HG02970 (cell line): ENCODE results near the gene CCDC182.

ENCODE experiments used
- ATAC-seq: cut with Tn5 transposase; IDR thresholded peaks from one replicate; pipeline ENCODE4 v1.9.1; 2021; ENCODE audit warnings: mild to moderate bottlenecking, moderate library complexity, moderate number of reproducible peaks; ENCODE audit not compliant: unreplicated experiment, low FRiP score

Gene CCDC182

DNA sequence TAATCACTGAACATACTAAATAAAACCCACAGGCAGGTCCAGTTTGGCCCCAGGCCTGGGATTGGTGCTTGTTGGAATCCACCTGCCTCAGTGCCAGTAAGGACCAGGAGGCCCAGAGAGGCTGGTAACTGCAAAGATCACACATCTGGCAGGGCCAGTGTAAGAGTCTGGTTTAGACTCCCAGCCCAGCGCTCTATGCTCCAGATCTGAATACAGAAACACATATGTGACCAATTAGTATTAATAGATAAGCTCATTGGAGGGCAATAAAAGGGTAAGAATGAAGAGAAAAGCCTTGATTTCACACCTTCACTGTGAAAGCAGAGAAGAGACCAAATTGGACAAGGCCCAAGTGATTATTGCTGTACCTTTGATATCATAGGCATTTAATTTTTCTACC is 13.6 kb upstream of the CCDC182 start:
- ATAC-seq = no peak

DNA sequence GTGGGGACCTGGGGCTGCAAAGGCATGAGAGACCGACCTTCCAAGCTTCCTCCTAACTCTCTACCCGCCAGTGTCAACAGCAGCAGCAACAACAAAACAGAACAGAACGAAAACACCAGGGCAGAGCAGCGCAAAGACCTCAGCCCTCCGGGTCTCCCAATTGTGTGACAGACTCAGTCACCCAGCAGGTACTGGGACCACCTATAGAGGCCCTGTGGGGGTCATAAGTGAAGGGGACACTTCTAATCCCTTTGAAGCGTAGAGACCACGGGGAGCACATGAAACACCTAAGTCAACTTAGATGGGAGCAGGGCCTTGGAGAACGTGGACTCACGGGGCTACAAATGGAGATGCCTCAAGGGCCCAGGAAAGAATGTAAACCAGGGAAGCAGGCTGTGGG is 12.6 kb upstream of the CCDC182 start:
- ATAC-seq = no peak

DNA sequence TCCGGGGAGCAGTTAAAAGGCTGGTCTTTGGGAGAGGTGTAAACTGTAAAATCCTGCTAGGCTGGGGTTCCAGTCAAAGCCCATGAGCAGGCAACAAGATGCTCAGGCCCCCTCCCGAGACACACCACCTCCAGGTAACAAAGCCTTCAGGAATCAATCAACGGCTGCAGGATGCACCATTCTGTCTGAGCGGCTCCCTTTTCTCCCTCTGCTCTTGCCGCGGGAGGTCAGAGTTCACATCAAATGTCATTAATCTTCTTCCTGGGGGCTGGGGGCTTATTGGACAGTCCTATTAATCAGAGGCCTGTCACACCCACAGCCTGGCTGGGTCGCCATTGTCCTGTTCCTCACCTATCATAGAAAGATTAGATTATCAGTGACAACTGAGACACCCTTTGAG is 11.9 kb upstream of the CCDC182 start:
- ATAC-seq = no peak

DNA sequence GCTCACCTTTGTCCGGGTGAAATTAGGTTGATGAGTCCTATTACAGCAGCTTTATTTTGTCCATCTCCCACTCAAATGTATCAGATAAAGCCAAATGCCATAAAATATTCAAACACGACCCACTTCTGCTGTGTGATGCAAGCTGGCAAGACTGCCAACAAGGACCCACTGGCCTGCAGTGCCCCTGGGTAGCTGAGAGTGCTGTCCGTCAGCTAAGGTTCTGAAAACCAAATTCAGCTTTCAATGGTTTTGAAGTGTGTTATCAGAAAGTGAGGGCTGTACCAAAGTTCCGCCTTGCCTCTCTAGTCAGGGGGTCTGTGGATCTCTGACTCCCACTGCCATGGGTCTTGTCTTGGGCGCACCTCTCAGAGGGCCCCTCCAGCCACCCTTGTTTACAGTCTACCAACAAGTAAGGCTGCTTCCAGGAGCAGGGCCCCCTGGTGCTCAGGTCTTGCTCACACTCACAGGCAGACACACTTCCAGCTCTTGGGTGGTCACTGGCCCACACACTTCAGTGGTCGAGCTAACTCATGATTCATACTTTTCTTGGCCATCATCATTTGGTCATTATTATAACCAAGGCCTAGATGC is 10.5 kb upstream of the CCDC182 start:
- ATAC-seq = no peak

DNA sequence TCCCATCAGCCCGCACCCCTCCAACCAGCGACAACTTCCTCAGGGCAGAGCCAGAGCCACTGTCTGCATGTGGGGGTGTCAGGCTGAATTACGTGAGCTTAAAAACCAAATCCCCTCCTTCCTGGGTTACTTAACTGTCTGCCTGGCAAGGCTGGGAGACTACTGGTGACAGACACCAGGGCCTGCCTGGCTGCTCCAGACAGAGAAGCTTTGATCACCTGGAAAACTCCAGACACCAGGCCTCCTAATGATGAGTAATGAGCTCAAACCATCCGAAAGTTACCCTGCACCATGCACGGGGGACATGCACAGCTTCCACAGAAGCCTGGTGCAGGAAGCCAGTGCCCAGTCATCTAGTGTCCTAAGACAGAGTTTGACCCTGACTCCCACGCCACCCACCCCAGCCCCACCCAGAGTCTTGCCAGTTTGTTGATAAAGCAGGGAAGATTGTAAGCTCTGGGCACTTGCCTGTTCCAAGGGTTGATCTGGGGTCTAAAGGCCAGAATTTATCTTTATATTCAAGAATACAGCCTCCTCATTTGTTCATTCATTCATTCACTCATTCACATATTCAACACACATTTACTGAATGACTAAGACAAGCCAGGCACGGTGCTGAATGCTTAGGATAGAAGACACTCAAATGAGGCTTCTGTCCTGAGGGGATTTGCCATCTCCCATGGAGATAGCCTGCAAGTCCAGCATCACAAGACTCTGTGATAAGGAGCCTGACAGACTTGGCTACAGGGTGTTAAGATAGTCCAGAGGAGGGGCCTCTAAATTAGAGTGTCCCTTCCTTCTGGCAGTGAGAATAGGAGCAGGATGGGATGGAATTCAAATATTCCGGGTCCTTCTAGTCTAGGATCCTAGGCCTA is 7.2 kb upstream of the CCDC182 start:
- ATAC-seq = no peak

DNA sequence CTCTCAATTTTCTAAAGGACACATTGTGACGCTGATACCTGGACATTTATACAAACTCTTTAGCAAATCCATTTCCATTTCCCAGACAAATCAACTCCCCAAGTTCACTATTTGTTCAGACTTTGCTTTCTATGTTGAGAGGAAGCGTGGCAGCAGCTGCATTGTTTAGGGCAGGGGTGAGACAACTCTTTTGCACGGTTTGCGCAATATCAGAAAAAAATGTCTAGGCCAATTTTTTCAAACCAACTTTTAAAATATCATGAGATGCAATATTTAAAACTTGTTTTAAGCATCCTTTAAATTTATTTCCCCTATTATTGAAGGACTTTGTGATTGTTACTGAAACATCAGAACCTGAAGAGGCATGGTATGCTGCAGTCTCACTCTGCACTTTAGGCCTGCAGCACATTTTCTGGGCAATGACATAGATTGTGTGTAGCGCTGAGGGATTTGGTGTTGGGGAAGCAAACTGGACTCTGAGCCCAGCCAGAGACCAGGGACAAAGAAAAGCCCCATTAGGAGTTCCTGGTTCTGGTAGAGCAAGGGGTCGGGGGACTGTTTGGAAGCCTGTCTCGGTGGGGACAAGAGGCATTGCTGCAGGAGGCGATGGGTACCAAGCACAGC is 6.4 kb upstream of the CCDC182 start:
- ATAC-seq = no peak

DNA sequence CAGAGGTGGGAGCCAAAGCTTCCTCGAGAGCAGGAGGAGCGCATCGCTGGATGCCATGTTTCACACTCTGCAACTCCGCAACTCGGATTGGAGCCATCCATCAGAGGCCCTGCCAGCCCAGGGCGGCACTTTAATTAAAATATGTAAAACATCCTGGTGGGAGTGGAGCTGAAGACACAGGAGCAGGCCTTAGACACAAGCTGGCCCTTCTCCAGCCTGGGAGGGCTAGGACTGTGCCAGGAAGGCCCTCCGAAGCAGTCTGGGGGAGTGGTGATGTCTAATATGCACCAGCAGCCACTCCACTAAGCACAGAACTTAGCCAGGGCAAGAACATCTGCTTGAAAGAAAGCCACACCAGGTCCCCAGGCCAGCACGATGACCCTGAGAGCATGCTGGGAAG is 5.8 kb upstream of the CCDC182 start:
- no peak for ATAC-seq

DNA sequence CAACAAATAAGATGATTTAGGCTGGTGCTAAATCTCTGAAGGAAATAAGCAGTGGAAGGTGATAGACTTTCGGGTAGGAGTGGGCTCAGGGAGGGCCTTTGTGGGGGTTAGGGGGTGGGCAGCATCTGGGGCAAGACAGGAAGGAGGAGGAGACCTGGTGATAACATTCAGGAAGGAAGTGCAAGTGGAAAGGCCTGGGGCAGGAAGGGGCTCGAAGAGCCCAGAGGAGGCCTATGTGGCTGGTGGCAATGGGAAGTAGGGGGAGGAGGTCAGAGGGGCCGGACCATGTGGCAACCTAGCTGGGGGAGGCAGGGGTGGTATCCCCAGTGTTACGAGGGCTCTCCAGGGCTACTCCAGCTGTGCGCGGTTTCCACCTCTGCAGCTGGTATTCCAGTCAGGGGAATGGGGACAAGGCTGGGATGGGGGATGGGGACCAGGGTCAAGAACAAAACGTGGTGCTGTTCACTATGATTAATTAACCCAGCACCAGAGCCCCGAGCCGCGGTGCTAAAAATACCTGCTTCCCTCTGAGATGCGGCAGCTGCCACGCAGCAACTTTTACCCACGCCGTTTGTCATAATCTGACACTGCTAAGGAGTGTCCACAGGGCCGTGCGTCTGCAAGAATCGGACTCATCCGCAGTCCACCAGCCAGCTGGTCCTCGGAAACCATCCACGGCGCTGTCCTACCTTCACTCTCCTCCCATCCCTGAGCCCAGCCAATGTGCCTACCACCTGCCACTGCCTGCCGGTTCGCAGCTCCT is 5.2 kb upstream of the CCDC182 start:
- no peak for ATAC-seq

DNA sequence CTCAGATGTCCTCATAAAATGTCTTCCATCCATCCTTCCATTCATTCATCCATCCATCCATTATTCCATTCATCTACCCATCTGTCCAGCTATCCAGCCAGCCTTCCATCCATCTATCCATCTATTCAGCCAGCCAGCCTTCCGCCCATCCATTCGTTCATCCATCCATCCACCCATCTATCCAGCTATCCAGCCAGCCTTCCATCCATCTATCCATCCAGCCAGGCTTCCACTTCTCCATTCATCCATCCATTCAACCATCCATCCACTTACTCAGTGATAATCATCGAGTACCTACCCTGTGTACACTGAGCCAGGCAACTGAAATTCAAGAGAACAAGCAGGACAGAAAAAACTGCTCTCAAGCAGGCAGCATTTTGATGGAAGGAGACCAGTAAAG is 4.6 kb upstream of the CCDC182 start:
- no peak for ATAC-seq

DNA sequence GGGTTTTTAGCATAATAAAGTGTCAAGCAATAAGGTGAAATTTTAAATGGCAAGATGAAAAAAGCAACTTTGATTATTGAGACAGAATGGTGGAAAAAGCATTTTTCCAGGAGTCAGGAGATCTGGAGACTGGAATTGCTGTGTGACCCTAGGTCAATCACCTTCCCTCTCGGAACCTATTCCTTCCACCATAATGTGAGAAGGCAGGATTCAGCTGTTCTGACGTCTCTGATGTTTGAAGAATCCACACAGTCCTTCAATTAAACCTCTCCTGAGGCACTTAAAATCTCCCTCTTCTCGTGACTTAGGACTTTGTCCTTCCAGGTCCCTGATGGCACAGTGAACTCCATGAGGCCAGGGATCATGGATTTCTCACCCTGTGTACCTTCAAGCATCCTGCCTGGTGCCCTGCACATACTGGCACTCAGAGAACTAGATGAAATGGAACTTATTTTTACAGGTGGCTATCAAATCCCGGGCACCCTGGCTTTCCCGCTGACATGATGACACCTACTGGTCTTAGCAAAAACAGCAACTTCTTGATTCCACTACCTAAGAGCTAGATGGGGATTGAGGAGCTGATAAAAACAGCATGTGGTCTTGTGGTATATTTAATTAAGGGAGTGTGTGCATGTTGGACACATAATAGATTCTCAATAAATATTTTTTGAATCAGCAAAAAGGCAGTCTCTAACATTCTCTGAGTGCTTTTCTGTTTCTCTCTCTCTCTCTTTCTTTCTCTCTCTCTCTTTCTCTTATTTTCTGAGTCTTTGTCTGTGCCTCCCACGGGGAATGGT is 2.3 kb upstream of the CCDC182 start:
- ATAC-seq = no peak

DNA sequence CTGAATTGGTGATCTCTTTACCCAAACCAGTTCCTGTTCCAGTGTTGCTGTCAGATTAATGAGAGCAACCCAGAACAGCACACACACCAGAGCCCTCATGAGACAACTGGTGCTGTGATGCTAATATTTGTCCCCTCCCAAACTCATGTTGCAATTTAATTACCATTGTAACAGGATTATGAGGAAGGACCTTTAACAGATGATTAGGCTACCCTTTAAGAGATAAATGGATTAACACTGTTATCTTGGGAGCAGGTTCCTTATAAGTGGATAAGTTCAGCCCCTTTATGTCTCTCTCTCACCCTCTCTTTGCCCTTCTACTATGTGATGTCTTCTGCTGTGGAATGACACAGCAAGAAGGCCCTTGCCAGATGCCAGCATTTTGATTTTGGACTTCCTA is 1.1 kb upstream of the CCDC182 start:
- no peak for ATAC-seq

DNA sequence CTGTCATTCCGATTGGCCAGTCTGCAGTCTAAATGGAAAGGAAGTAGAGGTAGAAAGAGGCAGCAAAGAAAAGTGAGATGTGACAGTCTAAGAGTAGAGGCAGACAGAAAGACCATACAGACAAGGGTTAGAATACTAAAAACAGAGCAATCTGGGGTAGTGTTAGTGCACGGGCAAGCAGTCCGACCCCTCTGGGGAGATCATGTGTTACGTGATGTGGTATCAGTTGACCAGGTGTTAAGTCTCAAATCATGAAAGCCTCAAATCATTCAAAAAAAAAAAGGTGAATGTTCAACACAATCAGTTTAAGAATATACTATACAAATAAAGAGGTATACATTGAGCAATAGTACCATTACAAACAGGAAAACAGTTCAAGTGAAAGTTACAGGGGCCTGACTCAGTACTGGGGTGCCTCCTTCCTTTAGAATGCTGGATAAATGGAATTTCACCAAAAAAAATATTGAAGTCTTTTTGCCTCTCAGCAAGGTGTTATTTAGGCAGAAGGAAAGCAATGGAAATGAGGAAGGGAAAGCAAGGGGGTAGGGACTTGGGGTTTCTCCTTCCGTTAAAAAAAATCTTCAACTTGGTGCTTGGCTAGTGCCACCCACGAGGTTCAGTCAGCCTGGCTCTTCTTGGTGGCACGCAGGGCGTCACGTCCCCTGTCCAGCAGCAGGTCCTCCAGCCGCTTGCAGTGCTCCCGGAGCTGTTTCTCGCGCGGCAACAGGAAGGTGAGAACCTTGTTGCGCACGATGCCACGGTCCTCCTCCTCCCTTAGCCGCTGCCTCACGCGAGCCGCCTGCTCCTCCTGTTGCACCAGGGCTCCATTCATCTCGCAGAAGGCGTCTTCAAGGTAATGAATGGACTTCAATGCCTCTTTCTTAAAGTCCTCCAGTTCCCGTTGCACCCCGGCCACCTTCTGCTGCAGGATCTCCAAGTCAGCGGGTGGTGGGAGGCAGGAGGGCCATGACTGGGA is 616 bp downstream of the CCDC182 start:
- no peak for ATAC-seq

DNA sequence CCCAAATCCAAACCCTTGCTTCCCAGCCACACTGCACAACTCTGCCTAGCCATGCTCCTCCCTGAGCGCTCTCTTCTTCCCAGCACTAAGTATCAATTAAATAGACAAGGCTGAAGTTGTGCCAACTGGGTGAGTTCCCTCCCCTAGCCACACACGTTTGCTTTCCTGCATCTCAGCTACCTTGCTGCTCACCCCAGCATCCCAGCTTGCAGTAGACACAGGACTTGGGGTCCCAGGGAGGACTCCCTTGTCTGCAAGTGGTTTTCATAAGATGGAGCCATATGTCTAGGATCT is 4.9 kb downstream of the CCDC182 start:
- no peak for ATAC-seq

DNA sequence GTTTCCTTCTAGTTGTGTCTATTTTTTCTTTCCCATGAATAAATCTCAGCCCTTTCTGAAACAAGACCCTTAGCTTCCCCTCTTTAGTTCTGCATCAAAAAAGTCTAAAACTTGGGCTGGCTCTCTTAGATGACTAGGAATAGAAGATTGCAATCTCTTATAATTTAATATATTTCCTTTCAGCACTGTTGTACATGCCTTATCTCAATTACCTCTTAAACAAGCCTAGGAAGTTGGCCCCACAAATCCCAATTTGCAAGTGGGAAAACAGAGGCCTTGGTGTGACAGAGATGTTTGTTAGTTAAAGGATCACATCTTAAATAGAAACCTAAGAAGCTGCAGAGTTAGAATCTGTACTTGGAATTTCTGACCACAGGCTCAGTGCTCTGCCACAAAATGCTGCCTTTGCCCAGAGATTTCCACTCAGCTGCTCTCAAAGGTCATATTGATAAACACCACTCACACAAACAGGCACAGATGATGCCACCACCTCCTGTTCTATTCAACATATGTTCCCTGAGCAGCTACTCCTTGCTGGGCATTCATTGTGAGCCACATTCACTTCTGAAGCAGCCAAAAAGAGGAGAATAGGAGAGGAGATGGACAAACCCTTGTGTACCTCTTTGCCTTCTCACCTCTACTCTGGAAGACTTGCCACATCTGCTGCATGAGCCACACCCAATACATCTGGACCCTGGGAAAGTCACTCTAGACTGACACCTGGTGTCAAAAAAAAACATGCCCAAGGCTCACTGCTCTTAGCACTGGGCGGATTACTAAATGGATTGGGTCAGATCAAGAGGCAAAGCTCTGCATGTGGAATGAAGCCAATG is 5.5 kb downstream of the CCDC182 start:
- no peak for ATAC-seq

DNA sequence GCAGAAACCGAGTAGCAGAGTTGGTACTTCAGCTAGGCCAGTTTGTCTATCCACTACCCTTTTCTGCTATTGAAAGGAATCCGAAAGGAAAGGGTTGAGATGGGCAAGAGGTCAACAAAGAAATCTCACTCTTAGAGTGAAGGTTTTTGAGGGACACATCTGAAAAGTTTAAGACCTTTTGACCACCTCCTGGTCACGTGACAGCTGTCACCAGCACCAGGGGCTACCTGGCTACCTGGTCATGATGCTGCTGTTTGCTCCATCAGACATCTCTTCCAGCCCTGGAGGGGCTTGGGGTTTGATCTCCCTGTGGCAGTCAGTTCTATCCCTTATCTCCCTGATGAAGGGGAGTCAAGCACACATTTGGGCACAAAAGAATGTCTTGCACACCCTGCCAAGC is 7.6 kb downstream of the CCDC182 start:
- ATAC-seq = no peak

DNA sequence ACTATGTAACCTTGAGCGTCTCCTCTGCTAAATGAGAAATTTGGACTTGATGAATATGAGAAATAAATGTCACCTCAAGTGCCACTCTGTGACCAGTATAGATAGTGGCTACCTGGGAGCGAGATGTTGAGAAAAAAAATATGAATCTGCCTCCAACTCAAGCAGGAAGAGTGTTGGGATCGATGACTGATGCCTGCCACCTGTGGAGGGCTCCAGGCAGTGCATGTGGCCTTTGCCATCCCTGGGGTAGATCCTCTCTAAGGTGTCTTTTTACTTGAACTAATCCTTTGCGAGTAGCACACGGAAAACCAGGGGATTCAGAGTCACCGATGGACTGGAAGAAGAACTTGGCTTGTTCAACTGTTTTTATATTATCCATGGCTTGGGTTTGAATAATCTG is 9.4 kb downstream of the CCDC182 start:
- no peak for ATAC-seq

DNA sequence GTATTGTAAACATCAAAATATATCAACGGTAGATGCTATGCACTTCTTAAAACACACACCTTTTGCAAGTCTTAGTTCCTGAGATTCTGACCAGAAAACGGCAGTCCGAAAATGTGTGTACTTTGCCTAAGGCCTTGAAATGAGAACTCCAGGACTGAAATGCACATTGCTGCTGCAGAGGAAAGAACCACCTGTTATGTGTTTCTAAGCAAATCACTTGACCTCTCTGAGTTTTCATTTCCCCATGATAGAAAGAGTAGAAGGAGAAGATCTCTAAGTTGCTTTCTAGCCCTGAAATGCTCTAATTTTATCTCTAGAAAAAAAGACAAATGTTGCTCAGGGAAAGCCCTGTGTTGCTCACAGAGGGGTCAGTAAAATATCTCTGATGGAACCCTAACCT is 9.9 kb downstream of the CCDC182 start:
- no peak for ATAC-seq

DNA sequence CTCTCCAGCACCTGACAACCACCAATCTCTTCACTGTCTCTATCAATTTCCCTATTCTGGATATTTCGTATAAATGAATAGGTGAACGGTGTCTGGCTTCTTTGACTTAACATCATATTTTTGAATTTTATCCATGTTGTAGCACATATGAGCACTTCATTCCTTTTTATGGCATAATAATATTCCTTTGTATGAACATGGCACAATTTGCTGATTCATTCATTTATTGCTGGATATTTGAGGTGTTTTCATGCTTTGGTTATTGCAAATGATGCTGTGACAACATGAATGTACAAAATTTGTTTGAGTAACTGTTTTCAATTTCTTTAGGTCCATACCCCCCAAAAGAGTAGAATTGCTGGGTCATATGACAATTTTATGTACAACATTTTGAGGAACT is 12.0 kb downstream of the CCDC182 start:
- no peak for ATAC-seq

DNA sequence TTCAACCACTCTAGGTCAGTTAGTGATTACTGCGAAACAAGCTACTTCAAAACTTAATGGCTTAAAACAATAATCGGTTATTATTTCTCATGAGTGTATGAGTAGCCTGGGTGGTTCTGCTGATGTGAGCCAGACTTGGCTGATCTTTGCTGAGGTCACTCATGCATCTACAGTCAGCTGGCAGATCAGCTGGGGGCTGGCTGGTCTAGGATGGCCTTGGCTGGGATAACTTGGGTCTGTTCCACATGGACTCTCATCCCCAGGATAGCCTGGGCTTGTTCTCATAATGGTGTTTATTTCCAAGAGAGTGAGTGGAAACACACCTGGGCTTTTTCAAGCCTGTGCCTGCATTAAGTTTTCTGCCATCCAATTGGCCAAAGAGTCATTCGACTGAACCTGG is 13.0 kb downstream of the CCDC182 start:
- ATAC-seq = no peak
